Activated CD8-positive, alpha-beta T cell treated with anti-CD3 and anti-CD28 coated beads for 36 hours (primary cell): ENCODE measurements around the gene GRB10. TPM values are rescaled to one million over a fixed set of nuclear protein-coding genes. Genes with fewer than 3 reads are reported as not detected.

Experiments
- ATAC-seq: fragments of 200-7000 bp; cut with Tn5 transposase; one replicate; pipeline ENCODE4 v1.10.0; 2021; ENCODE audit warnings: mild to moderate bottlenecking, moderate library complexity
- CTCF ChIA-PET: fragments of 350-600 bp; sonication (Branson Sonifier 250); formaldehyde crosslinking; loops from one replicate; lab custom pipeline; 2021; ENCODE audit warnings: antibody characterized with exemption; lab: Charles Lee
- POLR2A ChIA-PET: fragments of 350-600 bp; sonication (Branson Sonifier 250); formaldehyde crosslinking; loops from one replicate; lab custom pipeline; 2021; ENCODE audit warnings: antibody characterized with exemption; lab: Charles Lee
- DNase-seq: peaks from one replicate; pipeline ENCODE4 v3.0.0-alpha.2; 2020
- H3K27ac Mint-ChIP-seq: one replicate; pipeline ENCODE4 v1.8.0; 2021; ENCODE audit warnings: mild to moderate bottlenecking, mixed read lengths
- H3K27me3 Mint-ChIP-seq: one replicate; pipeline ENCODE4 v1.8.0; 2021; ENCODE audit warnings: mixed read lengths
- H3K36me3 Mint-ChIP-seq: one replicate; pipeline ENCODE4 v1.8.0; 2021; ENCODE audit warnings: low read depth, mixed read lengths
- H3K4me1 Mint-ChIP-seq: one replicate; pipeline ENCODE4 v1.8.0; 2021; ENCODE audit warnings: low read depth, mixed read lengths
- H3K4me3 Mint-ChIP-seq: one replicate; pipeline ENCODE4 v1.8.0; 2021; ENCODE audit warnings: mild to moderate bottlenecking, moderate library complexity, mixed read lengths
- H3K9me3 Mint-ChIP-seq: one replicate; pipeline ENCODE4 v1.8.0; 2021; ENCODE audit warnings: mixed read lengths
- CTCF ChIP-seq: fragments of 200-600 bp; IDR thresholded peaks from one replicate; pipeline ENCODE4 v1.8.0; 2022; ENCODE audit warnings: antibody characterized with exemption, mild to moderate bottlenecking
- intact Hi-C: fragments of 100-400 bp; cut with micrococcal nuclease; formaldehyde crosslinking; loops from one replicate; pipeline ENCODE4 v1.10.0; 2022
- total RNA-seq, 2 experiments: library from RNA; stranded (reverse); gene quantifications; one replicate each; pipeline ENCODE4 v1.2.3, GENCODE V29; 2021

GRB10 gene
- total RNA-seq, 2 experiments from 2014 or later = 5.6 to 6.9 TPM

GRCh38 chr7:50826371-50827172, 43.9 kb upstream of the GRB10 start:
- peak; percentile 78 for DNase-seq
- CTCF ChIA-PET = no interaction called here
- Mint-ChIP-seq H3K4me1 (peaks cover 12% of the 10 kb centered on the region), H3K27me3 (peaks cover 8% of the 10 kb centered on the region), H3K36me3 (no peaks in the 10 kb centered on the region), H3K4me3 (no peak overlapping the region), H3K9me3 (no peaks in the 10 kb centered on the region), H3K27ac (peak overlapping the region; percentile 46)
- no peak for TF ChIP-seq CTCF
- POLR2A ChIA-PET = no interaction called here
- intact Hi-C loops = loop anchor here (5.0 kb wide), 1 partner anchor 89 kb away; no protein-coding TSS in a partner anchor
- ATAC-seq = peak; percentile 99

DNA sequence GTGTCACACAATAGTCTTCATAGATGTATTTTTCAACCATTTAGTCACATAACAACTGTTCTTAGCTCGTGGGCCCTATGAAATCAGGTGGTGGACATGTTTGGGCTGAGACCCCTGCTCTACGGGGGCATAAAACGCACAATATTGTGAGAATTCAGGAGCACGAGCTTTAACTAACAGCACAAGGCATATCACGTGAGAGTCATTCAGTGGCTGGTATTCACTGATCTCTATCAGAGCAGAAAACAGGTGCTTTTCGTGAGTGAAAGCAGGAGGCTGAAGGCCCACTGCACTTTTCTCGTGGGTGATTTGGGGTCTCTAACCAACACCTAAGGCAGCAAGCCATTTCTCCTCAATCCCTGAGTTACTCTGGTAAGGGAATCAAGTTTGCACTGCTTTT, 42.8 kb upstream of the GRB10 start:
- intact Hi-C loops = loop anchor here (5.0 kb wide), 1 partner anchor 88 kb away; no protein-coding TSS in a partner anchor
- ChIA-PET POLR2A (no interaction called here), CTCF (no interaction called here)
- Mint-ChIP-seq H3K9me3 (no peaks in the 10 kb centered on the region), H3K4me3 (no peak overlapping the region), H3K4me1 (peaks cover 12% of the 10 kb centered on the region), H3K27me3 (peaks cover 5% of the 10 kb centered on the region), H3K36me3 (no peaks in the 10 kb centered on the region), H3K27ac (no peak overlapping the region)
- TF ChIP-seq CTCF = no peak
- no peak for ATAC-seq
- no peak for DNase-seq

- no peaks in the 10 kb centered on the region for H3K36me3 Mint-ChIP-seq
- intact Hi-C loops = loop anchor here (5.0 kb wide), 1 partner anchor 88 kb away; no protein-coding TSS in a partner anchor
- no peaks in the 10 kb centered on the region for H3K9me3 Mint-ChIP-seq
- no peak for TF ChIP-seq CTCF
- ChIA-PET POLR2A (no interaction called here), CTCF (no interaction called here)
- DNase-seq (no peak), ATAC-seq (no peak)
- H3K4me1 Mint-ChIP-seq = peaks cover 12% of the 10 kb centered on the region
- no peak overlapping the region for H3K27ac Mint-ChIP-seq
- no peak overlapping the region for H3K4me3 Mint-ChIP-seq
- peaks cover 5% of the 10 kb centered on the region for H3K27me3 Mint-ChIP-seq
Observed at GRCh38 chr7:50824882-50825281, 42.2 kb upstream of the GRB10 start.

GRCh38 chr7:50822706-50823105, 40.0 kb upstream of the GRB10 start:
- Mint-ChIP-seq H3K9me3 (no peaks in the 10 kb centered on the region), H3K36me3 (no peaks in the 10 kb centered on the region), H3K27me3 (peaks cover 3% of the 10 kb centered on the region), H3K4me3 (no peak overlapping the region), H3K27ac (no peak overlapping the region), H3K4me1 (peaks cover 11% of the 10 kb centered on the region)
- CTCF ChIA-PET = interaction anchor here (1.0 to 1.7 kb wide), 2 partner anchors 319 to 338 kb away, joined by 3 to 4 read pairs; no protein-coding TSS in a partner anchor
- no peak for ATAC-seq
- no peak for DNase-seq
- intact Hi-C loops = no loop called here
- POLR2A ChIA-PET = no interaction called here
- TF ChIP-seq CTCF = no peak

DNA sequence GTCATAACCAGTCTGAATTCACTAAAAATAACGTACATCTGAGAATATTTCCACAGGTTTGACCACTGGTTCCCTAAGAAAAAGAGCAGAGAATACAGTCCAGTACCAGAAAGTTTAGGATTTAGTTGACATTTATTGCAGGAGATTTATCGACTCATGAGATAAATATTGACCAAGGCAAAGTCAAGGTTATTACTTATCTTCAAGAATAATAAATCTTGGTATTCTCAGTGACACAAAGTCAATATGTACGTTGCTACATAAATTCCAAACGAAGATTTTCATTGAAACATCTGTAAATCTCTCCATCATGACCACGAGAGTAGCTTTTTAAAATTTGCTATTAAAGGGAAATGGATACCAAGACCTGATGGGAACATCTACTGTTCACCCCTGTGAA, 39.4 kb upstream of the GRB10 start:
- peaks cover 2% of the 10 kb centered on the region for H3K27me3 Mint-ChIP-seq
- POLR2A ChIA-PET = no interaction called here
- CTCF ChIA-PET = interaction anchor here (0.8 to 1.7 kb wide), 2 partner anchors 319 to 339 kb away, joined by 3 to 4 read pairs; no protein-coding TSS in a partner anchor
- H3K4me3 Mint-ChIP-seq = no peak overlapping the region
- no peak overlapping the region for H3K27ac Mint-ChIP-seq
- TF ChIP-seq CTCF = no peak
- no peaks in the 10 kb centered on the region for H3K9me3 Mint-ChIP-seq
- DNase-seq (no peak), ATAC-seq (no peak)
- intact Hi-C loops = no loop called here
- no peaks in the 10 kb centered on the region for H3K36me3 Mint-ChIP-seq
- peaks cover 7% of the 10 kb centered on the region for H3K4me1 Mint-ChIP-seq
